GM21576 (cell line): ENCODE measurements around the gene CCNF.
"Not testable (repeated sequence)": the region's sequence is repeated elsewhere in the genome, so short reads cannot be mapped to it uniquely, and the experiment has no call there.

Source experiments
- ATAC-seq: cut with Tn5 transposase; IDR thresholded peaks from one replicate; pipeline ENCODE4 v1.9.1; 2021; ENCODE audit warnings: mild to moderate bottlenecking, moderate library complexity; ENCODE audit not compliant: unreplicated experiment

CCNF gene

DNA sequence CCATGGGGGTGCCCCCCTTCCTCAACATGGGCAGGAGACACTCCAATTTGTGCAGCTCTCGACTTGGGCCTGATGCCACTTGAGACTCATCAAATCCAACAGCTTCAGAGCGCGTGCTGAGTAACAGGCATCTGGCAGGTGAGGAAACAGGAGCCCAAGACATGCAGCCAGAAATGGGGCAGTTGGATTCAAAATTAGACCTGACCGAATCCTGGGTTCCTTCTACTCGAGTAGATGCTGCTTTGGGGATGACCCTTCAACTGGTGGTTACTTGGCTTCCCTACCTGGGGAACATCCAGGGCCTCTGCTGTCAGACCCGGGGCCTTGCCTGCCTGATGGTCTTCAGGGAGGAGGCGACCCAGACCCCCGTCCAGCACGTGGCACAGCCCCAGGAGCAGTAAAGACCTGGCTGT, 41.4 kb downstream of the CCNF start:
- ATAC-seq, result no peak

DNA sequence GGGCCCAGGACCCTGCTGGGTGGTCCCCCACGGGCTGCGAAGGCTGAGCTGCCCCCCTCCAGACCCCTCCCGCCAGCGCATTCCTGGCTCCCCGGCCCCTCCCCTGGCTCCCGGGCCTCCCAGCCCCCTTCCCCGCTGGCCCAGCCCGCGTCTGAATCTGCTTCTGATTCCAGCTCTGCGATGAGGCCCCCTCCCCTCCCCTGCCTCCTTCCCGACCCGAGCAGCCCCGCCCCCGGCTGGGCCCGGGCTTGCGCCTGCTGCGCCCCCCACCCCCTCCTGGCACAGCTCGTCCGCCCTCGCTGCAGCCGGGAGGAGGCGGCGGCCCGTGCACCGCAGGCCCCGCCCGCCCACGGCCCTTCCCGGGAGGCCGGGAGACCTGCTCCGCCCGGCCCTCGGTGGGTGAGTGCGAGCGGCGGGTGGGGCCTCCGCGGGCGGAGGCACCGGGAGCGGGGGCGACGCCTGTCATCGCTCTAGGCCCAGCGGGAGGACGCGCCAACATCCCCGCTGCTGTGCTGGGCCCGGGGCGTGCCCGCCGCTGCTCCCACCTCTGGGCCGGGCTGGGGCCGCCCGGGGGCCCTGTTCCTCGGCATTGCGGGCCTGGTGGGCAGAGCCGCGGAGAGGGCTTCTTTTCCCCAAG, 41.9 kb downstream of the CCNF start, which contains the start of gene NTN3:
Gene NTN3, plus strand, starts transcription at position 282 of the 637 bp plus-strand sequence. CDS start 405 bp downstream, outside the sequence.
- no peak for ATAC-seq

DNA sequence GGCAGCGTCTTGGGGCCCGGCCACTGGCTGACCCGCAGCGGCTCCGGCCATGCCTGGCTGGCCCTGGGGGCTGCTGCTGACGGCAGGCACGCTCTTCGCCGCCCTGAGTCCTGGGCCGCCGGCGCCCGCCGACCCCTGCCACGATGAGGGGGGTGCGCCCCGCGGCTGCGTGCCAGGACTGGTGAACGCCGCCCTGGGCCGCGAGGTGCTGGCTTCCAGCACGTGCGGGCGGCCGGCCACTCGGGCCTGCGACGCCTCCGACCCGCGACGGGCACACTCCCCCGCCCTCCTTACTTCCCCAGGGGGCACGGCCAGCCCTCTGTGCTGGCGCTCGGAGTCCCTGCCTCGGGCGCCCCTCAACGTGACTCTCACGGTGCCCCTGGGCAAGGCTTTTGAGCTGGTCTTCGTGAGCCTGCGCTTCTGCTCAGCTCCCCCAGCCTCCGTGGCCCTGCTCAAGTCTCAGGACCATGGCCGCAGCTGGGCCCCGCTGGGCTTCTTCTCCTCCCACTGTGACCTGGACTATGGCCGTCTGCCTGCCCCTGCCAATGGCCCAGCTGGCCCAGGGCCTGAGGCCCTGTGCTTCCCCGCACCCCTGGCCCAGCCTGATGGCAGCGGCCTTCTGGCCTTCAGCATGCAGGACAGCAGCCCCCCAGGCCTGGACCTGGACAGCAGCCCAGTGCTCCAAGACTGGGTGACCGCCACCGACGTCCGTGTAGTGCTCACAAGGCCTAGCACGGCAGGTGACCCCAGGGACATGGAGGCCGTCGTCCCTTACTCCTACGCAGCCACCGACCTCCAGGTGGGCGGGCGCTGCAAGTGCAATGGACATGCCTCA, 42.6 kb downstream of the CCNF start:
- ATAC-seq, result no peak

DNA sequence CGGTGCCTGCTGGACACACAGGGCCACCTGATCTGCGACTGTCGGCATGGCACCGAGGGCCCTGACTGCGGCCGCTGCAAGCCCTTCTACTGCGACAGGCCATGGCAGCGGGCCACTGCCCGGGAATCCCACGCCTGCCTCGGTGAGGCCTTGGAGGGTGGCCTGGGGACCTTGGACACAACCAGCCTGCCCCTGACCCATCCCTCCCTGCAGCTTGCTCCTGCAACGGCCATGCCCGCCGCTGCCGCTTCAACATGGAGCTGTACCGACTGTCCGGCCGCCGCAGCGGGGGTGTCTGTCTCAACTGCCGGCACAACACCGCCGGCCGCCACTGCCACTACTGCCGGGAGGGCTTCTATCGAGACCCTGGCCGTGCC, 43.2 kb downstream of the CCNF start:
- no peak for ATAC-seq

DNA sequence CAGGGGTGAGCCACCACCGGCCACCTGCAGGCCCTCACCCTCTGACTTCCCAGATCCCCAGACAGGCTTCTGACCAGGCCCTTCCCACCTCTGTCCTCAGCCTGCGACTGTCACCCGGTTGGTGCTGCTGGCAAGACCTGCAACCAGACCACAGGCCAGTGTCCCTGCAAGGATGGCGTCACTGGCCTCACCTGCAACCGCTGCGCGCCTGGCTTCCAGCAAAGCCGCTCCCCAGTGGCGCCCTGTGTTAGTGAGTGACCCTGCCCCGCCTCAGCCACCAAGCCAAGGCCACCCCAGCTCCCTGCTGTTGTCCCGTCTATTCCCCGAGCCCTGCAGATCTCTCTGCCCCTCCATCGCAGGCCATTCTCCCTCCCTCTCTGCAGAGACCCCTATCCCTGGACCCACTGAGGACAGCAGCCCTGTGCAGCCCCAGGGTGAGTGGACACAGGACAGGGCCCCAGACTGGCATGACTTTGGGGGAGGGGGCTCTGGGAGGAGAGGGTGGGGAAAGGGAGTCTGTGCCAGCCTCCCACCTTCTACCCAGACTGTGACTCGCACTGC, 43.7 kb downstream of the CCNF start:
- ATAC-seq, result no peak

DNA sequence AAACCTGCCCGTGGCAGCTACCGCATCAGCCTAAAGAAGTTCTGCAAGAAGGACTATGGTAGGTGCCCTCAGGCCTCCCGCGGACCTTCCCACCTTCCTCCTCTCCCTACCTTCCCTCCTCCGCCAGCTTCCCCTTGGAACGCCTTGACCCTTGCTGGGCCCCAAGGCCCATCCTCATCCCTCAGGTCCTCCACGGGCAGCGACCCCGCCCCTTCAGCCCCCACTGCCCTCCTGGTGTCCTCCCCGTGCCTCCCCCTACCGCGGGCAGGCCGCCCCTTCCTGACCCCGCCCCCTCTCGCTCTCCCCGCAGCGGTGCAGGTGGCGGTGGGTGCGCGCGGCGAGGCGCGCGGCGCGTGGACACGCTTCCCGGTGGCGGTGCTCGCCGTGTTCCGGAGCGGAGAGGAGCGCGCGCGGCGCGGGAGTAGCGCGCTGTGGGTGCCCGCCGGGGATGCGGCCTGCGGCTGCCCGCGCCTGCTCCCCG, 44.2 kb downstream of the CCNF start:
- ATAC-seq, result no peak

DNA sequence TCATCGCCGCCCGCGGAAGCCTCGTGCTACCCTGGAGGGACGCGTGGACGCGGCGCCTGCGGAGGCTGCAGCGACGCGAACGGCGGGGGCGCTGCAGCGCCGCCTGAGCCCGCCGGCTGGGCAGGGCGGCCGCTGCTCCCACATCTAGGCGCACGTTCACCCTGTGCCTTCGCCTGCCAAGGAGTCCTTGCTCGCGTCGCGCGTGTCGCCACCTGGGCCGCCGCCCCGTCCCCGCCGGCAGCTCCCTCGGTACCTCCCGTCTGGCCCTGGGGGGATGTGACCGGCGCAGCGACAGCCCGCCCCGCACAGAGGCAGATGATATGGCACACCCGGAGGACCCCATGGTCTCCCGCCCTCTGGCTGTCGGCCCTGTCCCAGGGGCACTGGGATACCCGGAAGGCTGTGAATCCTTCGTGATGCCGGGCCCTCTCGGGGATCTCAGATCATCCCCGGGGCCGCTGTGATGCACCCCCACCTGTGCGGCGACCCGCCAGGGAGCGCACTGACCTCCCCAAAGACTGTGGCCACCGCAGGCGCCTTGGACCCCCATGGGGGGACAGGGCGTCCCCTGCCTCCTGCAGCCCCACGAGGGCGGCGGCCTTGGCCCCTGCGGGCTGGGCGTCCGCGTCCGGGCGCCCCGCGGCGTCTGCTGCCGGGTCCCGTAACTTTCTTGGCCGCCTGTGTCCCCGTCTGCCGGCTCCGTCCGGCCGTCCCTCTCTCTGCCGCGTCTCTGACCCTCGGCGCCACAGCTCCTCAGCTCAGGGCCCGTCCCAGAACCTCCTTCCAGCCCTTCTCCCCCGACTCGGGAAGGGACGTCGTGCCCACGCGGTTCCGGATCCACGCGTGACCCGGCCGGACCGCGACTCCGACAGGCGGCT, 45.0 kb downstream of the CCNF start:
- no peak for ATAC-seq

DNA sequence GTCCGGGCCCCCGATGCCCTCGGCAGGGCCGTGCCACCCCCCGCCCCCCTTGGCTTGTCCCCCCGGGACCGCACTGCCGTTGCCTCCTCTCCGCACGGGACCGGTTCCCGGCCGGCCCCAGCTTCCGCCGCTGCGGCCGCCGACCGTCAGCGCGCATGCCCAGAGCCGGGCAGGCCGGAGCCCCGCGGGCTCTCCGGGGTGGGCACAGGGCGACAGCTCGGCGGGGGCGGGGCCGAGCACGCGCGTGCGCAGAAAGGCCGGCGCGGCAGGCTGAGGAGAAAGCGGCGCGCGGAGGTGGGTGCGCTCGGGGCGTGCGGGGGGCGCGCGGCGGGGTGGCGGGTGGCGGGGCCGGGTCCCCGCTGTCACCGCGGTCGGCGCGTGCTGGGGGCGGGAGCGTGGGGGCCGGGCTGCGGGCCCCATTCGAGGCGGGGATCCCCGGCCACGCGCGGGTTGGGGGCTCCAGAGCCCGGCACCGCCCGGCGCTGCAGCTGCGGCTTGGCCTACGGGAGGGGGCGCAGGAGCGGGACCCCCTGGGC, 45.7 kb downstream of the CCNF start, which contains the start of gene TBC1D24:
Gene TBC1D24, plus strand, starts transcription at position 251 of the 536 bp plus-strand sequence. CDS start 21,022 bp downstream, outside the sequence.
- ATAC-seq, result peak; percentile 54

DNA sequence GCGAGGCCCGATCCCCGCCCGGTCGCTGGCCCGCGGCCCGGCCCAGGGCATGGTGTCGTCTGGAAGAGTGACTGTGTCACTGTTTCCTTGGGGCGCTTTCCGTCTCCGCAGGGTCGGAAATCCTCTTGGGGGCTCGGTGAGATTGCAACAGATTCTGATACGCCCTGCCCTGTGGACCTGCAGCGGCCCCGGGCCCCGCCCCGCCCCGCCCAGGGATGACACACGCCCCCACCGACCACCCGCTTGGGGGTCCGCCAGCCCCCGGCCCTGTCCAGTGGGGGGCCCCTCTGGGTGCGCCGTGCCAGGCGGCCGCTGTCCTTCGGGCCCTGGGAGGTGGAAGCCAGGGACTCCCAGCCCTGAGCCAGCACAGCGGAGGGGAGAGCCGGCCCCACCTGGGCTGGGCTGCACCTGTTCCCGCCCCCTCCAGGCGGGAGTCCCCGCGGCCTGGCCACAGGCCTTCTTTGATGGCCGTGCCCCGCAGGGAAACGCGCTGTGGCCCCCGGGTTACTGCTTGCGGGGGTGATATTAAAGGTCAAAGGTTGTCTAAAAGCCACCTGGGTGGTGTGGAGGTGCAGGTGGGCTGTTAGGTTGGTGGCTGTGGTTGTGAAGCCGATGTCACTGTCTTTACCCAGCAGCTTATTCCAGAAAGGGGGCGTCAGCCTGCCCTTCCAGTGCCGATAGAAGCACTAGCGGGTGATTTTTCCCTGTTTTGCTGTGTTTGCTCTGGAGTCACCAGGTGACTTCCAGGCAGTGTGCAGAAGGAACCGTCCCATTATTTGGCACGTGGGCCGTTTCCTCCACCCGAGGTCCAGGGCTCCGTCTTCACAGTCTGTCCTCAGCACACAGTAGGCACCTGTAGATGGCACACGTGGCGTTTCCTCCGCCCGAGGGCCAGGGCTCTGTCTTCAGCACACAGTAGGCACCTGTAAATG, 46.4 kb downstream of the CCNF start:
- ATAC-seq, result no peak

DNA sequence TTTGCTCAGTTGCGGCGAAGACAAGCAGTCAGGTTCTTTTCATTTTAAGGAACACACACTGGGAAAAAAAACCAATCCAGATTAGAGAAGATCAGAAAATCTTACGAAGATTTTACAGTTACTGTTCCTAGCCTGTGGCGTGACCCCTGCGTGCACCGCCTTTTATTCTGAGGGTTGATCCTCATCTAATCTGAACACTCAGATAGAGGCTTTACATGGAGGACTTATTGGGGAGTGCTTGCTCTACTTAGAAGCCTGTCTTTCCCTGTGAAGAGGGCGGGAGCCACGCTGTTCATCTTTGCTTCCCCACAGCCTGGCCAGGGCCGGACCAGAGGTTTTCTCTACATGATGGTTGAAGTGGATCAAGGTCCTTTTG, 47.1 kb downstream of the CCNF start:
- ATAC-seq, result no peak

DNA sequence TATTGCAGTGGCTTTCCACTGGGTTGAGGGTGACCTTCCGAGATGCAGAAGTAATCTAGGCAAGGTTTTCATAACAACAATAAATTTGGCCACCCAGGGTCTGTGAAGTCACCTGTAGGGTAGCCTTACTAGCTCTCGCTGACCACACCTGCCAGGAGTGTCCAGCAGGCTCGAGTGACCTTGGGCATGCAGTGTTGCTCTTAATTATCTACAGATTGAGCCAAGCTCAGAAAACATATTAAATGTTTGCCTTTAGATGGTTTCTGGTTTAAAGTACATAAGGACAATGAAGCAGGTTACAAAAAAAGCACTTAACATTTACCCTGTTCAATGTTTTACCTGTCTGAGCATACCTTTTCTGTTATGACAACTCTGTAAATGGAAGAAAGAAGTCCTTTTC, 47.5 kb downstream of the CCNF start:
- ATAC-seq, result no peak

DNA sequence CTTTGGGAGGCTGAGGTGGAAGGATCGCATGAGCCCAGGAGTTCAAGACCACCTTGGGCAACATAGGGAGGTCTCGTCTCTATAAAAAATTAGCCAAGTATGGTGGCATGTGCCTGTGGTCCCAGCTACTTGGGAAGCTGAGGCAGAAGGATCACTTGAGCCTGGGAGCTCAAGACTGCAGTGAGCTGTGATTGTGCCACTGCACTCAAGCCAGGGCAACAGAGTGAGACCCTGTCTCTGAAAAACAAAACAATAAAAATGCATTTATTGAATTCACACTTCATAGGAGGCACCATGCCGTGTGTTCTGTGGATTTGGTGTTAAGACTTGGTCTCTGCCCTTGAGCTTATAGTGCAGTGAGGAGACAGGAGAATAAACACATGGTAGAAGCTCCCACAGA, 48.1 kb downstream of the CCNF start:
- no peak for ATAC-seq

DNA sequence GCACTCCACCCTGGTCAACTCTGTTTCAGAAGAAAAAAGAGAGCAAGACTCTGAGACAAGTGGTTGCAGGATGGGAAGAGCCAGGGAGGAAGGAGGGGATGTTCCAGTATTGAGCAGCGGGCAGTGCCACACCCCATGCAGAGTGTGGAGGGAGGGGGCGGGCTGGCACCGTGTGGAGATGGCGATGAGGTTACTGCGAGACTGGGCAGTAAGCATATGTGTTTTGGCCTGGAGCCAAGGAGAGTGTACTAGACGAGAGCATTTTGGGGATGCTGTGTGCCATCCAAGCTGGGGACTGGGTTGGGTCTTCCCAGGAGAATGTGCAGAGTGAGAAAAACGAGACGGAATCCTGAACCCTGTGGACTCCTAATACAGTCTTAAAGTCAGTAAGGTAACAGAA, 49.0 kb downstream of the CCNF start:
- no peak for ATAC-seq

DNA sequence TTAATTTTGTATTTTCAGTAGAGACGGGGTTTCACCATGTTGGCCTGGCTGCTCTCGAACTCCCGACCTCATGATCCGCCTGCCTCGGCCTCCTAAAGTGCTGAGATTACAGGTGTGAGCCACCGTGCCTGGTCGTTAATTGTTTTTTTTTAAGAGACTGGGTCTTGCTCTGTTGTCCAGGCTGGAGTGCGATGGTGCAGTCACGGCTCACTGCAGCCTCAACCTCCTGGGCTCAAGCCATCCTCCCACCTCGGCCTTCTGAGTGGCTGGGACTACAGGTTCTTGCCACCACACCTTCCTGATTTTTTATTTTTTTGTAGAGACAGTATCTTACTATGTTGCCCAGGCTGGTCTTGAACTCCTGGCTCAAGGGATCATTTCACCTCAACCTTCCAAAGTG, 50.7 kb downstream of the CCNF start:
- ATAC-seq, result not testable (repeated sequence)

DNA sequence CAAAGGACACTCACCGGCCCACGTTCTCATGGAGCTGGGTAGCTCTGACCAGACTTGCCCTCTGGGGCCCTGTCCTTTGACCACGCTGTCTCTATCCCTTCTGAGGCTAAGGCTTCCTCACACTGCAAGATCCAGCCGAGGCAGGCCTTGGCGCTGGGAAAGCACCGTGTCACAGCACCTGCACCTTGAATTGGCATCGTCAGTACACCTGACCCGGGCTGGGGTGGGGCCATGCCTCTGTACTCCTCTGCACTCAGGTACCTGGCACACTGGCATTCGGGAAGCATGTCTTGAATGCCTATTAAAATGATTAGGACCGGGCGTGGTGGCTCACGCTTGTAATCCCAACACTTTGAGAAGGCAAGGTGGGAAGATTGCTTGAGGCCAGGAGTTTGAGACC, 51.7 kb downstream of the CCNF start:
- no peak for ATAC-seq

DNA sequence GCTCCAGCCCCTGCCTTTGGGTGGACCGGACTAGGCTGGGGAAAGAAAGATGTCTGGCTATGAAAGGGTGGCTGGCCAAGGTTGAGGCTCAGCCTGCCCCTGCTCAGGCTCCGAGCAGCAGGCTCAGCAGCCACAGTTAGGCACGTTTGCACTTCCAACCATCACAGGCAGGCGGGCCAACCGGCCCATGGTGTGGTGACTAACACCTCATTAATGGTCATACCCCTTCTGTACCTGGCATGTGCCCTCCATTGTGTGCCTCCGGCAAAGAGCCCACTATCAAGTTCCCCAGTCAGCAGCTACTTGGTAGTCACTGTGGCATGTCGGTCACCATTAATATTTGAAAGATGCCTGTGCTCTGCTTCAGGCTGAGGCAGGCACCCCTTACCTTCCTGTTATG, 52.4 kb downstream of the CCNF start:
- no peak for ATAC-seq

DNA sequence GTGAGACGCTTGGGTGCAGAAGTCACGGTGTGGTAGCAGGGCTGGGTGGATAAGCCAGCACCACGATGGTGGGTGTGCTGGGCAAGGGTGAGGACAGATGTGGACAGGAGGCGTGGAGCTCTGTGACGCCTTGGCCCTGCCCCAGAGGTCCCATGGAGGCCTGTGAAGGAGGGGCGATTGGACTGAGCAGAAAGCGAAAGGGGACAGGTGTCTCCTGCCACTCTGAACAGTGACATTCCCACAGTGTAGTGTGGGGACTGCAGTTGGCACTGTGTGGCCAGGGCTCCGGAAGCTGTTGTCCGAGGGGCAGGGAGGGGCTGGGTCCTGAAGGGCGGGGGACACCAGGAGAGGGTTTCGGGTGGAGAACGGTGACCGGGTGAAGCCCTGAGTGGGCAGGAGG, 53.0 kb downstream of the CCNF start:
- ATAC-seq, result no peak

DNA sequence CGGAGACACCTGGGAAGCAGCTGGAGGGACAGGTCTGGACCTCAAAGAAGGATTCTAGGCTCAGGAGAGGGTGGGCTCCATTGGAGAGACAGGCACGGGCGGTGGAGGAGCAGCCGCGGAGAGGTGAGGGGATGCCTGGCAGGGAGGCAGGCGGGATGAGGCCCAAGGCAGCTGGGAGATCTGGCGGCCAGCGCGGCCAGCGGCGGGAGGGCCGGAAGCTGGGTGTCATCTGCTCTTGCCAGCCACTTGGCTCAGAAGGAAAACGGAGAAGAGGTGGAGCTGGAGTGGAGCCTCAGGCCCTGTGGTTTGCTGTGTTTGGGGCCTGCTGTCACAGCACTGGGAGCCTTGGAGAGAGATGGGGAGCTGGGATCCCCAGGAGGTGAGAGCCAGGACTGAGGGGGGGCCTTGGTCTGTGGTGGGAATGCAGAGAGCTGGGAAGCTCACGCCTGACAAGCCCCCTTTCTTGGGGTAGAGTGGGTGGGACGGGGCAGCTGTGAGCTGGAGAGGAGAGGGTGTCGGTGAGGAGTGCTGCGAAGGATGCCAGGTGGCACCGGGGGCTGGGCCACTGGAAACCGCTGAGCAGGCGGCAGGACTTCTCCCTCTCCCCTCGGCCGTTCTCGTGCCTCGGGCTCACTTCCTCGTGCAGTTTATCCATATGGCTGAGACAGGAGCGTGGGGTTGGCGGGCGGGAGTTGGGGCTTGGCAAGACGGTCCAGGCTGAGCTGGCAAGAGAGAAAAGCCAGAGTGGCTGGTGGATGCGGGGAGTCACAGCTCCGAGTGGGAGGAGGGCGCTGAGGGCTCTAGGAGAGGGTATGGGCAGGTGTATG, 53.7 kb downstream of the CCNF start:
- no peak for ATAC-seq
